ENCODE data around the gene PPP1CB.
"Not testable (repeated sequence)": the region's sequence is repeated elsewhere in the genome, so short reads cannot be mapped to it uniquely, and the experiment has no call there.

DNA sequence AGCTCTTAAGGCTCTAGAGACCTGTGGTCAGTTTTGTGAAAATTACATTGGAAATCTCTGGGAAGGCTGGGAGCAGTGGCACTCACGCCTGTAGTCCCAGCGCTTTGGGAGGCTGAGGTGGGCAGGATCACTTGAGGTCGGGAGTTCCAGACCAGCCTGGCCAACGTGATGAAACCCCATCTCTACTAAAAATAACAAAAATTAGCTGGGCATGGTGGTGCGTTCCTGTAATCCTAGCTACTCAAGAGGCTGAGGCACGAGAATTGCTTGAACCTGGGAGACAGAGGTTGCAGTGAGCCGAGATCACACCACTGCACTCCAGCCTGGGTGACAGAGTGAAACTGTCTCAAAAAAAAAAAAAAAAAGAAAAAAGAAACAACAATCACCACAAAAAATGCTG, 32.9 kb downstream of the PPP1CB start:
- TF ChIP-seq, protein P1, sequence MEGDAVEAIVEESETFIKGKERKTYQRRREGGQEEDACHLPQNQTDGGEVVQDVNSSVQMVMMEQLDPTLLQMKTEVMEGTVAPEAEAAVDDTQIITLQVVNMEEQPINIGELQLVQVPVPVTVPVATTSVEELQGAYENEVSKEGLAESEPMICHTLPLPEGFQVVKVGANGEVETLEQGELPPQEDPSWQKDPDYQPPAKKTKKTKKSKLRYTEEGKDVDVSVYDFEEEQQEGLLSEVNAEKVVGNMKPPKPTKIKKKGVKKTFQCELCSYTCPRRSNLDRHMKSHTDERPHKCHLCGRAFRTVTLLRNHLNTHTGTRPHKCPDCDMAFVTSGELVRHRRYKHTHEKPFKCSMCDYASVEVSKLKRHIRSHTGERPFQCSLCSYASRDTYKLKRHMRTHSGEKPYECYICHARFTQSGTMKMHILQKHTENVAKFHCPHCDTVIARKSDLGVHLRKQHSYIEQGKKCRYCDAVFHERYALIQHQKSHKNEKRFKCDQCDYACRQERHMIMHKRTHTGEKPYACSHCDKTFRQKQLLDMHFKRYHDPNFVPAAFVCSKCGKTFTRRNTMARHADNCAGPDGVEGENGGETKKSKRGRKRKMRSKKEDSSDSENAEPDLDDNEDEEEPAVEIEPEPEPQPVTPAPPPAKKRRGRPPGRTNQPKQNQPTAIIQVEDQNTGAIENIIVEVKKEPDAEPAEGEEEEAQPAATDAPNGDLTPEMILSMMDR (IDR thresholded peaks at IDR 0.05), result not testable (repeated sequence)
- not testable (repeated sequence) for TF ChIP-seq POLR2A (IDR thresholded peaks at IDR 0.05)
